Endodermal cell (in vitro differentiated cells): ENCODE measurements around the gene C17orf58. TPM values are rescaled to one million over a fixed set of nuclear protein-coding genes. Genes with fewer than 3 reads are reported as not detected.
"Not testable (repeated sequence)": the region's sequence is repeated elsewhere in the genome, so short reads cannot be mapped to it uniquely, and the experiment has no call there.

Source experiments
- DNase-seq: peaks from one replicate; pipeline ENCODE4 v3.0.0-alpha.2; 2017
- H3K27ac ChIP-seq: 2 replicates; pipeline ENCODE4 v1.5.1; 2013; ENCODE audit warnings: mild to moderate bottlenecking, low read depth, low read length, moderate library complexity
- H3K27me3 ChIP-seq: 2 replicates; pipeline ENCODE4 v1.6.1; 2013; ENCODE audit warnings: mild to moderate bottlenecking, low read length, moderate library complexity; ENCODE audit not compliant: insufficient read depth, control insufficient read depth, poor library complexity, severe bottlenecking
- H3K36me3 ChIP-seq: 2 replicates; pipeline ENCODE4 v1.7.0; 2013; ENCODE audit warnings: mild to moderate bottlenecking, low read length, moderate library complexity; ENCODE audit not compliant: control insufficient read depth, insufficient read depth
- H3K4me1 ChIP-seq: one replicate; pipeline ENCODE4 v1.7.0; 2013; ENCODE audit warnings: low read length; ENCODE audit not compliant: control insufficient read depth, insufficient read depth
- H3K4me3 ChIP-seq: 2 replicates; pipeline ENCODE4 v1.5.1; 2013; ENCODE audit warnings: mild to moderate bottlenecking, low read length, moderate library complexity
- H3K9ac ChIP-seq: 2 replicates; pipeline ENCODE4 v1.6.1; 2013; ENCODE audit warnings: mild to moderate bottlenecking, low read length, moderate library complexity; ENCODE audit not compliant: poor library complexity, severe bottlenecking; ENCODE audit errors: extremely low read depth
- H3K9me3 ChIP-seq: 2 replicates; pipeline ENCODE4 v1.6.1; 2013; ENCODE audit warnings: mild to moderate bottlenecking, low read length, moderate library complexity; ENCODE audit not compliant: control insufficient read depth
- H3K27ac Mint-ChIP-seq: 2 replicates; pipeline ENCODE4 v1.8.0; 2020; ENCODE audit warnings: mixed read lengths
- H3K27me3 Mint-ChIP-seq: 2 replicates; pipeline ENCODE4 v1.8.0; 2021; ENCODE audit warnings: mild to moderate bottlenecking, mixed read lengths; ENCODE audit not compliant: insufficient read depth
- H3K36me3 Mint-ChIP-seq: 2 replicates; pipeline ENCODE4 v1.8.0; 2020; ENCODE audit warnings: low read depth, mixed read lengths
- H3K4me1 Mint-ChIP-seq: 2 replicates; pipeline ENCODE4 v1.8.0; 2020; ENCODE audit warnings: mixed read lengths
- H3K4me3 Mint-ChIP-seq: 2 replicates; pipeline ENCODE4 v1.8.0; 2020; ENCODE audit warnings: mild to moderate bottlenecking, moderate library complexity, mixed read lengths
- H3K9me3 Mint-ChIP-seq: 2 replicates; pipeline ENCODE4 v1.8.0; 2020; ENCODE audit warnings: mild to moderate bottlenecking, mixed read lengths
- CTCF ChIP-seq: fragments of 200-600 bp; sonication (generic); conservative IDR thresholded peaks from 2 replicates; pipeline ENCODE4 v1.5.0; 2021; ENCODE audit warnings: antibody characterized with exemption, mild to moderate bottlenecking
- WGBS, 2 experiments: methylation state at CpG; one replicate each; pipeline versions ENCODE4 v1.1.5 to v1.1.7; 2013; ENCODE audit warnings: missing lambda C conversion rate in 2 of 2, mixed read lengths in 1 of 2; ENCODE audit not compliant: insufficient coverage in 1 of 2, insufficient read length in 1 of 2; 5-methylcytosine and 5-hydroxymethylcytosine counted together
- total RNA-seq, 2 donors: library from RNA; stranded (reverse); fragmentation: NEBNext Ultra II Directional in 1 of 2; extraction: Animal tissue kit (Norgen Biotek cat#: 25700) in 1 of 2; gene quantifications; 2 replicates in 1 of 2; 3 replicates in 1 of 2; pipeline ENCODE4 v1.2.1, GENCODE V29; 2021

The C17orf58 gene
- total RNA-seq, 2 donors from 2014 or later = 14.0 to 14.1 TPM

GRCh38 chr17:67980456-67980855 is 15.8 kb downstream of the C17orf58 start:
- H3K4me1 ChIP-seq = no peaks in the 10 kb centered on the region
- Mint-ChIP-seq H3K4me3 (no peak overlapping the region), H3K27me3 (no peaks in the 10 kb centered on the region), H3K27ac (peak overlapping the region; percentile 84), H3K36me3 (peaks cover 46% of the 10 kb centered on the region), H3K9me3 (no peaks in the 10 kb centered on the region), H3K4me1 (peaks cover 7% of the 10 kb centered on the region)
- H3K4me3 ChIP-seq = no peak overlapping the region
- DNase-seq = no peak
- no peak for TF ChIP-seq CTCF
- no peak overlapping the region for H3K9ac ChIP-seq
- H3K36me3 ChIP-seq = peaks cover 34% of the 10 kb centered on the region
- WGBS, 2 experiments = 100% methylated on average over 1 of the region's 2 CpGs; no CpG with 5 or more reads in 1 of the 2 experiments
- H3K27me3 ChIP-seq = no peaks in the 10 kb centered on the region
- no peak overlapping the region for H3K27ac ChIP-seq
- H3K9me3 ChIP-seq = no peaks in the 10 kb centered on the region

- DNase-seq = peak; percentile 51
- peaks cover 49% of the 10 kb centered on the region for H3K36me3 Mint-ChIP-seq
- not testable (repeated sequence) for H3K9me3 ChIP-seq, H3K4me3 Mint-ChIP-seq, H3K9ac ChIP-seq, H3K27me3 ChIP-seq, H3K9me3 Mint-ChIP-seq, H3K4me3 ChIP-seq, H3K4me1 ChIP-seq, H3K27me3 Mint-ChIP-seq, H3K27ac ChIP-seq
- 91 to 93% methylated on average over 4 to 6 of the region's 6 CpGs for WGBS, 2 experiments
- peaks cover 24% of the 10 kb centered on the region for H3K4me1 Mint-ChIP-seq
- peak overlapping the region; percentile 52 for H3K27ac Mint-ChIP-seq
- peaks cover 42% of the 10 kb centered on the region for H3K36me3 ChIP-seq
Observed at GRCh38 chr17:67976306-67976705, 20.0 kb downstream of the C17orf58 start.

GRCh38 chr17:67974598-67975066 is 21.6 kb downstream of the C17orf58 start:
- Mint-ChIP-seq H3K36me3 (peaks cover 40% of the 10 kb centered on the region), H3K9me3 (no peaks in the 10 kb centered on the region), H3K27ac (peak overlapping the region; percentile 97), H3K4me3 (peak overlapping the region; percentile 54), H3K4me1 (peaks cover 24% of the 10 kb centered on the region), H3K27me3 (no peaks in the 10 kb centered on the region)
- H3K36me3 ChIP-seq = peaks cover 48% of the 10 kb centered on the region
- H3K4me3 ChIP-seq = peak overlapping the region; percentile 80
- H3K4me1 ChIP-seq = no peaks in the 10 kb centered on the region
- WGBS, 2 experiments = 11 to 18% methylated on average over 5 to 8 of the region's 8 CpGs
- H3K9ac ChIP-seq = peak overlapping the region; percentile 70
- peak; percentile 24 for TF ChIP-seq CTCF
- no peaks in the 10 kb centered on the region for H3K27me3 ChIP-seq
- peak; percentile 97 for DNase-seq
- H3K27ac ChIP-seq = peak overlapping the region; percentile 40
- H3K9me3 ChIP-seq = no peaks in the 10 kb centered on the region

GRCh38 chr17:67974185-67974584 is 22.1 kb downstream of the C17orf58 start:
- Mint-ChIP-seq H3K27ac (peak overlapping the region; percentile 97), H3K36me3 (peaks cover 40% of the 10 kb centered on the region), H3K9me3 (no peaks in the 10 kb centered on the region), H3K27me3 (no peaks in the 10 kb centered on the region), H3K4me1 (peaks cover 24% of the 10 kb centered on the region), H3K4me3 (peak overlapping the region; percentile 54)
- no peak for TF ChIP-seq CTCF
- peak overlapping the region; percentile 80 for H3K4me3 ChIP-seq
- H3K36me3 ChIP-seq = peaks cover 46% of the 10 kb centered on the region
- 14 to 27% methylated on average over 9 of the region's 9 CpGs for WGBS, 2 experiments
- H3K27me3 ChIP-seq = no peaks in the 10 kb centered on the region
- peak overlapping the region; percentile 70 for H3K9ac ChIP-seq
- H3K9me3 ChIP-seq = no peaks in the 10 kb centered on the region
- peak overlapping the region; percentile 40 for H3K27ac ChIP-seq
- peak; percentile 88 for DNase-seq
- H3K4me1 ChIP-seq = no peaks in the 10 kb centered on the region
